Measurements from ENCODE around the gene NR2E1. TPM values are rescaled to one million over a fixed set of nuclear protein-coding genes. Genes with fewer than 3 reads are reported as not detected.

The NR2E1 gene
- total RNA-seq, 2 donors from 2014 or later = not detected

GRCh38 chr6:108179741-108180140 lies 13.9 kb downstream of the NR2E1 start:
- no peak overlapping the region for H3K27ac Mint-ChIP-seq
- H3K9me3 Mint-ChIP-seq = no peaks in the 10 kb centered on the region
- DNase-seq (ENCODE audit: low spot score in 2 of 2) = no peak
- H3K36me3 Mint-ChIP-seq = peaks cover 6 to 17% of the 10 kb centered on the region in 2 donors
- no peak for ATAC-seq

- no peak for DNase-seq (ENCODE audit: low spot score in 2 of 2)
- H3K27ac Mint-ChIP-seq = no peak overlapping the region
- no peaks in the 10 kb centered on the region for H3K9me3 Mint-ChIP-seq
- H3K36me3 Mint-ChIP-seq = peaks cover 6 to 13% of the 10 kb centered on the region in 2 donors
- no peak for ATAC-seq
Measured at GRCh38 chr6:108180266-108180665, 14.4 kb downstream of the NR2E1 start.

GRCh38 chr6:108180776-108181175 lies 15.0 kb downstream of the NR2E1 start:
- peaks cover 6 to 11% of the 10 kb centered on the region in 2 donors for H3K36me3 Mint-ChIP-seq
- DNase-seq (ENCODE audit: low spot score in 2 of 2) = no peak
- no peak overlapping the region for H3K27ac Mint-ChIP-seq
- no peaks in the 10 kb centered on the region for H3K9me3 Mint-ChIP-seq
- no peak for ATAC-seq

- no peak for DNase-seq (ENCODE audit: low spot score in 2 of 2)
- Mint-ChIP-seq H3K27ac (no peak overlapping the region), H3K36me3 (no peaks in the 10 kb centered on the region), H3K9me3 (no peaks in the 10 kb centered on the region)
- ATAC-seq = no peak
Measured at GRCh38 chr6:108186226-108186625, 20.4 kb downstream of the NR2E1 start.

- H3K9me3 Mint-ChIP-seq = no peaks in the 10 kb centered on the region
- no peaks in the 10 kb centered on the region for H3K36me3 Mint-ChIP-seq
- no peak for DNase-seq (ENCODE audit: low spot score in 2 of 2)
- no peak overlapping the region for H3K27ac Mint-ChIP-seq
- no peak for ATAC-seq
Measured at GRCh38 chr6:108187519-108187918, 21.7 kb downstream of the NR2E1 start.

GRCh38 chr6:108193131-108193530 lies 27.3 kb downstream of the NR2E1 start:
- no peak for ATAC-seq
- DNase-seq (ENCODE audit: low spot score in 2 of 2) = no peak
- Mint-ChIP-seq H3K9me3 (no peaks in the 10 kb centered on the region), H3K27ac (no peak overlapping the region), H3K36me3 (no peaks in the 10 kb centered on the region)

GRCh38 chr6:108193835-108194234 lies 28.0 kb downstream of the NR2E1 start:
- Mint-ChIP-seq H3K9me3 (no peaks in the 10 kb centered on the region), H3K36me3 (no peaks in the 10 kb centered on the region), H3K27ac (no peak overlapping the region)
- ATAC-seq = no peak
- DNase-seq (ENCODE audit: low spot score in 2 of 2) = no peak

- H3K27ac Mint-ChIP-seq = no peak overlapping the region
- DNase-seq (ENCODE audit: low spot score in 2 of 2) (no peak), ATAC-seq (no peak)
- no peaks in the 10 kb centered on the region for H3K36me3 Mint-ChIP-seq
- H3K9me3 Mint-ChIP-seq = no peaks in the 10 kb centered on the region
Measured at GRCh38 chr6:108194503-108194902, 28.7 kb downstream of the NR2E1 start.

GRCh38 chr6:108195209-108195608 lies 29.4 kb downstream of the NR2E1 start:
- H3K36me3 Mint-ChIP-seq = no peaks in the 10 kb centered on the region
- DNase-seq (ENCODE audit: low spot score in 2 of 2) = no peak
- no peaks in the 10 kb centered on the region for H3K9me3 Mint-ChIP-seq
- ATAC-seq = no peak
- H3K27ac Mint-ChIP-seq = no peak overlapping the region

GRCh38 chr6:108198761-108199498 lies 33.1 kb downstream of the NR2E1 start:
- ATAC-seq (no peak), DNase-seq (ENCODE audit: low spot score in 2 of 2) (no peak)
- H3K36me3 Mint-ChIP-seq = no peaks in the 10 kb centered on the region

GRCh38 chr6:108200186-108200585 lies 34.4 kb downstream of the NR2E1 start:
- ATAC-seq (no peak), DNase-seq (ENCODE audit: low spot score in 2 of 2) (no peak)
- no peaks in the 10 kb centered on the region for H3K9me3 Mint-ChIP-seq
- no peaks in the 10 kb centered on the region for H3K36me3 Mint-ChIP-seq
- H3K27ac Mint-ChIP-seq = no peak overlapping the region

More at GRCh38 chr6:108198761-108199498, 33.1 kb downstream of the NR2E1 start:
- Mint-ChIP-seq H3K27ac (no peak overlapping the region), H3K9me3 (no peaks in the 10 kb centered on the region)

GRCh38 chr6:108200631-108201030 lies 34.8 kb downstream of the NR2E1 start:
- no peak overlapping the region for H3K27ac Mint-ChIP-seq
- H3K9me3 Mint-ChIP-seq = no peaks in the 10 kb centered on the region
- H3K36me3 Mint-ChIP-seq = no peaks in the 10 kb centered on the region
- no peak for ATAC-seq
- DNase-seq (ENCODE audit: low spot score in 2 of 2) = no peak

GRCh38 chr6:108203189-108204112 lies 37.6 kb downstream of the NR2E1 start:
- no peak for ATAC-seq
- no peak overlapping the region for H3K27ac Mint-ChIP-seq

GRCh38 chr6:108207013-108207412 lies 41.2 kb downstream of the NR2E1 start:
- H3K9me3 Mint-ChIP-seq = no peaks in the 10 kb centered on the region
- ATAC-seq = no peak
- peaks cover 4 to 8% of the 10 kb centered on the region in 2 donors for H3K36me3 Mint-ChIP-seq
- no peak overlapping the region for H3K27ac Mint-ChIP-seq
- DNase-seq (ENCODE audit: low spot score in 2 of 2) = no peak

More at GRCh38 chr6:108203189-108204112, 37.6 kb downstream of the NR2E1 start:
- Mint-ChIP-seq H3K9me3 (no peaks in the 10 kb centered on the region), H3K36me3 (peaks cover 4 to 8% of the 10 kb centered on the region in 2 donors)
- no peak for DNase-seq (ENCODE audit: low spot score in 2 of 2)

GRCh38 chr6:108209738-108210137 lies 43.9 kb downstream of the NR2E1 start:
- no peak for ATAC-seq
- peaks cover 4 to 8% of the 10 kb centered on the region in 2 donors for H3K36me3 Mint-ChIP-seq

GRCh38 chr6:108210556-108210955 lies 44.7 kb downstream of the NR2E1 start:
- Mint-ChIP-seq H3K36me3 (peaks cover 4 to 8% of the 10 kb centered on the region in 2 donors), H3K27ac (peak overlapping the region in 1 of 2 donors; percentile 53), H3K9me3 (no peaks in the 10 kb centered on the region)
- DNase-seq (ENCODE audit: low spot score in 2 of 2) (no peak), ATAC-seq (no peak)

More at GRCh38 chr6:108209738-108210137, 43.9 kb downstream of the NR2E1 start:
- H3K9me3 Mint-ChIP-seq = no peaks in the 10 kb centered on the region
- H3K27ac Mint-ChIP-seq = no peak overlapping the region
- no peak for DNase-seq (ENCODE audit: low spot score in 2 of 2)

- H3K27ac Mint-ChIP-seq = no peak overlapping the region
- peaks cover 4 to 8% of the 10 kb centered on the region in 2 donors for H3K36me3 Mint-ChIP-seq
- ATAC-seq (no peak), DNase-seq (ENCODE audit: low spot score in 2 of 2) (no peak)
- no peaks in the 10 kb centered on the region for H3K9me3 Mint-ChIP-seq
Measured at GRCh38 chr6:108211671-108212070, 45.8 kb downstream of the NR2E1 start.

Measured in activated naive CD4-positive, alpha-beta T cell treated with anti-CD3 and anti-CD28 coated beads, Interleukin-2, amount 50 U/mL, for 72 hours (primary cell).